ENCODE data around the gene PHLDA2.

GRCh38 chr11:2974272-2974671 is 45.1 kb upstream of the PHLDA2 start:
- no peak for TF ChIP-seq EZH2 (IDR thresholded peaks at IDR 0.05; ENCODE audit: insufficient read depth, poor library complexity, severe bottlenecking)
- TF ChIP-seq EZH2phosphoT487 (IDR thresholded peaks at IDR 0.05; ENCODE audit: insufficient read depth, low read depth) = no peak
